ENCODE data around the gene PIK3IP1. TPM values are rescaled to one million over a fixed set of nuclear protein-coding genes. Genes with fewer than 3 reads are reported as not detected.

The PIK3IP1 gene
- total and polyA plus RNA-seq, 10 of the 15 experiments (the other 5 are each of a cell fraction or from before 2014, with no cell fraction given), result 0.77 to 6.5 (median 3.0) TPM

DNA sequence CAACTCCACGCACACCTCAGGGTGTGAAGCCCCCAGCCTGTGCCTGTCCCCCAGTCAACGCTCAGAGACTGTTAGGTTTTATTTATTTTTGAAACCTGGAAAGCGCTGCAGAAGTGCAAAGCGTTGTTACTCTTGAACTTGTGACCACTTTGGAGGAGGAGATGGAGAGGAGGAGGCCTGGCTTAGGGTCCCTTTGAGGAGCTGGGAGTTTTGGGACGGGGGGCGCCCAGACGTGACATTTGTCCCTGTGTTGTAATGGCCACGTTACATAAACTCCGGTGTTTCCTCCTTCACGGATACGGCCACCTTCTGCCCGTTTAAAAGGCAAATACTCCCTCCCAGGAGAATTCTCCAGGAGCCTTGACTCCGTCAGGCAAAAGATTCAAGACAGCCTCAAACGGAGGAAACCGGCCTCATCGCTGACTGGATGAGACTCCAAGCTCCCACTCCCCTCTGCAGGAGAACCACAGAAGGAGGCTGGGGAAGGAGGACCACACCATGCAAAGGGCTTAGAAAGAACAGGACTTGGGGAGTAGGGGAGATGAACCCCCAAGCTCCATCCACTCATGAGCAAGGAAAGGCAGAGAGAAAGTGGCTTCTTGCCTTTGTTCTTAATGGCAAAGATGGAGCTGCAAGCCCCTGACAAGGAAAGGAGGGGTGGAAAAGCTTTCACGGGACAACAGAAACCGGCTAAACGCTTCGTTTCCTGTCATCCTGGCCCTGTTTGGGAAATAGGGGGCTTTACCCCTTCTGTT is 630 bp downstream of the PIK3IP1 start:
- ATAC-seq, result peak; percentile 5
- intact Hi-C loops (cut with micrococcal nuclease; ENCODE audit: unreplicated experiment), result loop anchor here (10.0 kb wide), 1 partner anchor 207 kb away; the partner anchor contains the start of gene SMTN
- peak overlapping the region; percentile 97 for H3K4me2 ChIP-seq (ENCODE audit: control insufficient read depth, insufficient read depth)
- peak overlapping the region; percentile 41 for H3K9ac ChIP-seq (ENCODE audit: control insufficient read depth, insufficient read depth, low read length)
- BruUV-seq (replicated peaks), result no TSS peak
- ChIA-PET RAD21 (ENCODE audit: unreplicated experiment) (interaction anchor here (0.8 to 2.5 kb wide), 8 partner anchors 18 to 245 kb away, joined by 3 to 21 read pairs (median 4); partner anchors contain the start of gene LIMK2), CTCF (interaction anchor here (0.7 to 4.1 kb wide), 7 partner anchors 9 to 91 kb away, joined by 3 to 24 read pairs (median 11); partner anchors contain the start of gene LIMK2), SMC1A (ENCODE audit: uncharacterized antibody, unreplicated experiment) (interaction anchor here (0.6 to 3.0 kb wide), 13 partner anchors 9 to 1004 kb away, joined by 3 to 18 read pairs (median 4); partner anchors contain the start of gene LIMK2), POLR2A (interaction anchor here (1.0 to 1.4 kb wide), 4 partner anchors 22 to 867 kb away, joined by 3 to 6 read pairs (median 4); partner anchors contain the start of genes DRG1 and LIMK2)
- peak overlapping the region; percentile 21 for H3K27ac ChIP-seq (ENCODE audit: control insufficient read depth, insufficient read depth)
- no peak for DNase-seq (ENCODE audit: low read depth, low spot score)
- no peaks in the 10 kb centered on the region for H3K27me3 ChIP-seq (replicated peaks in 1 of 2; ENCODE audit: control insufficient read depth in 2 of 2, insufficient read depth in 2 of 2, low read length in 1 of 2)
- WGBS (ENCODE audit: insufficient coverage, insufficient replicate concordance, low lambda C conversion rate, missing lambda C conversion rate), result under 1% methylated on average over 20 of the region's 20 CpGs
- peak; percentile 39; the same call in 1 of the 2 replicates for TF ChIP-seq EED (IDR thresholded peaks at IDR 0.05; ENCODE audit: low read depth)
- TF ChIP-seq, protein P1, sequence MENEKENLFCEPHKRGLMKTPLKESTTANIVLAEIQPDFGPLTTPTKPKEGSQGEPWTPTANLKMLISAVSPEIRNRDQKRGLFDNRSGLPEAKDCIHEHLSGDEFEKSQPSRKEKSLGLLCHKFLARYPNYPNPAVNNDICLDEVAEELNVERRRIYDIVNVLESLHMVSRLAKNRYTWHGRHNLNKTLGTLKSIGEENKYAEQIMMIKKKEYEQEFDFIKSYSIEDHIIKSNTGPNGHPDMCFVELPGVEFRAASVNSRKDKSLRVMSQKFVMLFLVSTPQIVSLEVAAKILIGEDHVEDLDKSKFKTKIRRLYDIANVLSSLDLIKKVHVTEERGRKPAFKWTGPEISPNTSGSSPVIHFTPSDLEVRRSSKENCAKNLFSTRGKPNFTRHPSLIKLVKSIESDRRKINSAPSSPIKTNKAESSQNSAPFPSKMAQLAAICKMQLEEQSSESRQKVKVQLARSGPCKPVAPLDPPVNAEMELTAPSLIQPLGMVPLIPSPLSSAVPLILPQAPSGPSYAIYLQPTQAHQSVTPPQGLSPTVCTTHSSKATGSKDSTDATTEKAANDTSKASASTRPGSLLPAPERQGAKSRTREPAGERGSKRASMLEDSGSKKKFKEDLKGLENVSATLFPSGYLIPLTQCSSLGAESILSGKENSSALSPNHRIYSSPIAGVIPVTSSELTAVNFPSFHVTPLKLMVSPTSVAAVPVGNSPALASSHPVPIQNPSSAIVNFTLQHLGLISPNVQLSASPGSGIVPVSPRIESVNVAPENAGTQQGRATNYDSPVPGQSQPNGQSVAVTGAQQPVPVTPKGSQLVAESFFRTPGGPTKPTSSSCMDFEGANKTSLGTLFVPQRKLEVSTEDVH (IDR thresholded peaks at IDR 0.05; ENCODE audit: low read depth, partially characterized antibody), result no peak
- TF ChIP-seq CBX3 (IDR thresholded peaks at IDR 0.05; ENCODE audit: borderline replicate concordance, low read depth), result no peak
- TF ChIP-seq ESRRA (IDR thresholded peaks at IDR 0.05; ENCODE audit: low read length), result no peak
- in situ Hi-C loops (cut with MboI), result no loop called here
- FAIRE-seq, result no peak
- H3K36me3 ChIP-seq (ENCODE audit: control insufficient read depth in 2 of 2, insufficient read depth in 2 of 2, low read length in 1 of 2), result no peaks in the 10 kb centered on the region
- peak overlapping the region; percentile 59 for H2AFZ ChIP-seq (ENCODE audit: control insufficient read depth, low read depth, low read length)
- H3K4me3 ChIP-seq, result peak overlapping the region; percentile 82
- no peaks in the 10 kb centered on the region for H4K20me1 ChIP-seq (ENCODE audit: control insufficient read depth, insufficient read depth)
- H3K79me2 ChIP-seq (ENCODE audit: control insufficient read depth, insufficient read depth, low read length), result no peaks in the 10 kb centered on the region
- H3K9me3 ChIP-seq (replicated peaks; ENCODE audit: control insufficient read depth, insufficient read depth, low read length), result no peaks in the 10 kb centered on the region
- peaks cover 26% of the 10 kb centered on the region for H3K4me1 ChIP-seq (ENCODE audit: control insufficient read depth, insufficient read depth, low read length)

Measured in GM12878 (cell line).